GM21367 (cell line): Measurements from ENCODE around the gene UTP14C.
"Not testable (repeated sequence)": the region's sequence is repeated elsewhere in the genome, so short reads cannot be mapped to it uniquely, and the experiment has no call there.

Experiments used
- ATAC-seq: cut with Tn5 transposase; IDR thresholded peaks from one replicate; pipeline ENCODE4 v1.9.1; 2021; ENCODE audit not compliant: unreplicated experiment

The UTP14C gene

GRCh38 chr13:52001120-52001731, 23.3 kb upstream of the UTP14C start:
- peak; percentile 86 for ATAC-seq

GRCh38 chr13:52002361-52002760, 22.1 kb upstream of the UTP14C start:
- no peak for ATAC-seq

GRCh38 chr13:52003541-52003940, 20.9 kb upstream of the UTP14C start:
- no peak for ATAC-seq

- ATAC-seq: no peak
Observed at GRCh38 chr13:52004511-52005170, 19.9 kb upstream of the UTP14C start.

GRCh38 chr13:52005841-52006522, 18.5 kb upstream of the UTP14C start:
- ATAC-seq: no peak

GRCh38 chr13:52006523-52007245, 17.8 kb upstream of the UTP14C start:
- ATAC-seq: no peak

- no peak for ATAC-seq
Observed at GRCh38 chr13:52009946-52010345, 14.5 kb upstream of the UTP14C start.

- ATAC-seq: no peak
Observed at GRCh38 chr13:52010890-52011631, 13.4 kb upstream of the UTP14C start, which contains the start of gene ATP7B. ATP7B (minus strand) TSS chr13:52011450; CDS start chr13:52011337, 113 bp downstream.

GRCh38 chr13:52011632-52012511, 12.6 kb upstream of the UTP14C start, which contains the start of gene ALG11:
ALG11 (plus strand) TSS chr13:52012398; CDS start chr13:52012419, 21 bp downstream.
- ATAC-seq: peak; percentile 100

GRCh38 chr13:52012512-52012836, 12.0 kb upstream of the UTP14C start:
- ATAC-seq: no peak

- ATAC-seq: no peak
Observed at GRCh38 chr13:52016296-52016695, 8.2 kb upstream of the UTP14C start.

- ATAC-seq: no peak
Observed at GRCh38 chr13:52020191-52020590, 4.3 kb upstream of the UTP14C start.

GRCh38 chr13:52022356-52022755, 2.1 kb upstream of the UTP14C start:
- ATAC-seq: no peak

GRCh38 chr13:52025475-52026245, 1.2 kb downstream of the UTP14C start:
- ATAC-seq: no peak

- no peak for ATAC-seq
Observed at GRCh38 chr13:52026246-52026626, 1.7 kb downstream of the UTP14C start.

- ATAC-seq: no peak
Observed at GRCh38 chr13:52027832-52028231, 3.3 kb downstream of the UTP14C start.

- no peak for ATAC-seq
Observed at GRCh38 chr13:52029569-52029968, 5.1 kb downstream of the UTP14C start.

- ATAC-seq: not testable (repeated sequence)
Observed at GRCh38 chr13:52030401-52030800, 5.9 kb downstream of the UTP14C start.

- ATAC-seq: no peak
Observed at GRCh38 chr13:52033039-52033438, 8.5 kb downstream of the UTP14C start.
